ENCODE data around the gene BPIFB2.
A peak's percentile ranks its signal among the peaks of the same experiment; 100 is the strongest.
"Not testable (repeated sequence)": the region's sequence is repeated elsewhere in the genome, so short reads cannot be mapped to it uniquely, and the experiment has no call there.

Gene BPIFB2

GRCh38 chr20:32970973-32971300 is 36.6 kb upstream of the BPIFB2 start:
- no peak for DNase-seq

DNA sequence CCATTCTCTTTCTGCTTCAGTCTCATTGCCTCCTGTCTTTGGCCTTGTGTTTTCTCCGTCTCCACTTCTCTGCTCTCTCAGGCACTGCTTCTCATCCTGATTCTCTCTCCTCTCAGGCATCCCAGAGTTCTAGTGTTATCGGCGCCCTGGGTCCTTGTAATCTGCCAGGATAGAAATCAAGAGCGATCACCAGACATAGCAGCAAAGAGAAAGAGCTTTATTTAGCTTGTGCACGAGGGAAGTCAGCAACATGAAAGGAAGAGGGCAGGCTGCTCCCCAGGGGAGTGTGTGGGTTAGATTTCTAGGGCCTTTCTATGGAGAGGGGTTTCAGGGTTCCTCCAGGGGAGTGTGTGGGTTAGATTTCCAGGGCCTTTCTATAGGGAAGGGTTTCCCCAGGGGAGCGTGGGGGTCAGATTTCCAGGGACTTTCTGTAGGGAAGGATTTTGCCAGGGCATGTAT is 35.8 kb upstream of the BPIFB2 start:
- DNase-seq = peak; percentile 40

GRCh38 chr20:32972181-32973076 is 35.1 kb upstream of the BPIFB2 start:
- DNase-seq = peak; percentile 94

DNA sequence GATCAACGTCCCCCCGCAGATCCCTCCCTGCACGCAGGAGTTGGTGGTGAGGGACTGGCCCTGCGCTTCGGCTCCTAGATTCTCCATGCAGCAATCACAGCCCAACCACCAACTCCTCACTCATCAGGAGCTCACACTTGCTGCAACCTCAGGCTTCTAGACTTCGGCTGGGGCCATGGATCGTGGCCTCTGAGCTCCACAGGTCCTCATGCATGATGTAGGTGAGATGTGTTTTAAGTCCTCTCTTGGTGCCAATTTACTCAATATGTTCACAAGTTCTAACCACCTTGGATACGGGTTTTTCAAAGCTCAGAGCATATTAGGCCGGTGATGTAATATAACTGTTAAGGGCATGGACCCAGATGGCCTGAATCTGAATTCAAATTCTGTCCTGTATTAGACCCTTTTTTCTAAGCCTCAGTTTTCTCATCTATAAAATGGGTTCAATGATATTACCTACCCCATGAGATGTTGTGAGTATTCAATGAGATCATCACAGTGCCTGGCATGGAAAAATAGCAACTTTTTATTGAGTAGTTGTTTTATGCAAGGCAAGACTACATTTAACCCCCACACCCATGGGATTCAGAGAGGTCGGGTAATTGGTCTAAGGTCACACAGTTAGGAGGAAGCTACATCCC is 34.3 kb upstream of the BPIFB2 start:
- DNase-seq = no peak

GRCh38 chr20:32974204-32975064 is 33.1 kb upstream of the BPIFB2 start:
- not testable (repeated sequence) for DNase-seq

DNA sequence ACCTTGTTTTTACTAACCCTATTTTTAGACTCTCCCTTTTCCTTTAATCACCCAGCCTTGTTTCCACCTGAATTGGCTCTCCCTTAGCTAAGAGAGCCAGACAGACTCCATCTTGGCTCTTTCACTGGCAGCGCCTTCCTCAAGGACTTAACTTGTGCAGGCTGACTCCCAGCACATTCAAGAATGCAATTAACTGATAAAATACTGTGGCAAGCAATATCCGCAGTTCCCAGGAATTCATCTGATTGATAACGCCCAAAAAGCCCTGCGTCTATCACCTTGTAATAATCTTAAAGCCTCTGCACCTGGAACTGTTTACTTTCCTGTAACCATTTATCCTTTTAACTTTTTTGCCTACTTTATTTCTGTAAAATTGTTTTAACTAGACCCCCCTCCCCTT is 32.4 kb upstream of the BPIFB2 start:
- not testable (repeated sequence) for DNase-seq

DNA sequence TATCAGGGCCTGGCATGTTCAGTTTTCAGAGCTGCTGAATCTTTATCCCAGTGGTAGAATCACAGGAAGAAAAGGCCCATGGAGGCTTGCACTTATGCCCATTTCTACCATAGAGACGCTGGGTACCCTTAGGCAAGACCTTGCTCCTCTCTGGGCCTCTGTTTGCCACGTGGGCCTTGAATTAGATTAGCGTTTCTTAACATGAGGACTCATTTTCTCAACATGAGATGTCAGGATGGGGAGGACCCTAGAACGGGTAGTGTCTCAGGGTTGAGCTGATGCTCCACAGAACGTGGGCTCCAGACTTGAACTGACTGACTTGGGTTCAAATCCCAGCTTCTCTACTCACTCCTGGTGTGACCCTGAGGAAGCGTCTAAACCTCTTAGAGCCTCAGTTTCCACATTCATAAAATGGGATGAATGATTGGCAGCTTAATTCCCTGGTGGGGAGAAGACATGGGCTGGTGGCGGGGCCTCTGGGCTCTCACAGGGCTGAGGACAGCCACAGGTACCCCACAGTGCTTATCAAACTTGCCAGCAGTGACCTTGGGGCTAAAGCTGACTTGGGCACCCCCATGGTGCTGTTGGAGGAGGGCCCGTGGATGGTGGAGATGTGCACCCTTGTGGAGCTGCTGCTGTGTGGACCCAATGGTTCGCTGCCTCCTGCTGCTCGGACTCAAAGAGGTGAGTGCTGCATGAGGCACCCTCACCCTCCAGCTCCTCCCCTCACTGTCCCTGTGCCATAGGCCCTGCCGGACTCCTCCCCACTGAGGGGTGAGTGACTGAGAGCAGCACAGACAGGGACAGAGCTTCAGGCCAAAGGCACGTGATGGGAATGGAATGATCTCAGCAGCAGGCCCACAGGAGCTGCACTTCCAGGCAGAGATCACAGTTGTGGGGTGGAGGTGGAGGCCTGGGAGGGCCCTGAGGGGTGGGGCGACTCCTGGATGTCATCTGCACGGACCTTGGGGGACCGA is 31.5 kb upstream of the BPIFB2 start:
- DNase-seq = no peak

GRCh38 chr20:32976746-32977145 is 30.8 kb upstream of the BPIFB2 start:
- no peak for DNase-seq

- no peak for DNase-seq
Measured at GRCh38 chr20:32977281-32978008, 30.1 kb upstream of the BPIFB2 start.

DNA sequence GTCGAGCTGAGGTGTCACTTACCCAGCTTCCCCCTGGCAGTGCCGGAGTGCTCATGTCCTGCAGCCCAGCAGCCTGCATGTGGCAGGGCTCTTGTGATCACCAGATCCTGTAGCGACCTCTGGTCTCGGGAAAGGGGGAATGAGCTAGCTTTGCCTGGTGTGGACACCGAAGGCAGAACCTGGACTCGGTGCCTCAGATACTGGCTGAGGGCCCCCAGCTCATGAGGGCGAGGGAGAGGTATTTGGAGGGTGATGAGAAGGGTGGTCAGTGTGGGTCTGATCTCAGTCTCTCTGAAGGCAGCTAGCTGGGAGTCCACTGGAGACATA is 29.5 kb upstream of the BPIFB2 start:
- DNase-seq = no peak

- no peak for DNase-seq
Measured at GRCh38 chr20:32979201-32979998, 28.1 kb upstream of the BPIFB2 start.

DNA sequence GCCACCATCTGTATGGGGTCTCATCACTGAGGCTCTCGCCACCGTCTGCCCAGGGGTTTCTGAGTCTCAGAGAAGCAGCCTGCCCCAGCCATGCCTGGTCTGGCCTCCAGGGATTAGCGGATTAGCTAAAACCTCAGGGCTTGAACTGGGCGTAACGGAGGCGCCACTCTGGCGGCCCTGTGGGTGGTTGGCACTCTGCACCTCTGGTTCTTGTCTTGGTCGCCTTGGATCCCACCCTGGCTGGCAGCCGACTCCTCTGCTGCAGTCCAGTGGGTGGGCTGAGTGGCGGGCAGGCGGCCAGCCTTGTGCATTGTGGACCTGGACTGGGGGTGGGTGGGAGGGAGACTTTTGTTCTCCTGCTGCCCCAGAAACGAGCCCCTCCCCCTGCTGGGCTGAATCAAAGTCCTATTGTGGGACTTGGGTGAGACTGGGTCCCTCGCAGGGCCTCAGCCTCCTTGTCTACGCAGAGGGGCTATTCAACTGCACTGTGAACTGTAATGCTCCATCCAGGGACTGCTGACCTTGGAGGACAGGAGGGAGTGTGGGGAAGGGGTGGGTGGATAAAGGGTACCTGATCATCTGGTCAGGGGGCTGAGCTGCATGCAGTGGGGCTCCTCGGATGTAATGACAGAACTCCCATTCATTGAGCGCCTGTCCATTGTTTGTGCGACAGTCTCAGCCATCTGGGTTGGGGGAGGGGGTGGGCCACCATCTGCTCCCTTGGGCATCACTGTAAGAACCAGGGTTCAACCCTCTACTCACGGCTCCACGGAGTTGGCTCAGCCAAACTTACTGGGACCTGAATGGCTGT is 27.2 kb upstream of the BPIFB2 start:
- no peak for DNase-seq

- DNase-seq = no peak
Measured at GRCh38 chr20:32980990-32981389, 26.5 kb upstream of the BPIFB2 start.

GRCh38 chr20:32982617-32983458 is 24.7 kb upstream of the BPIFB2 start:
- no peak for DNase-seq

DNA sequence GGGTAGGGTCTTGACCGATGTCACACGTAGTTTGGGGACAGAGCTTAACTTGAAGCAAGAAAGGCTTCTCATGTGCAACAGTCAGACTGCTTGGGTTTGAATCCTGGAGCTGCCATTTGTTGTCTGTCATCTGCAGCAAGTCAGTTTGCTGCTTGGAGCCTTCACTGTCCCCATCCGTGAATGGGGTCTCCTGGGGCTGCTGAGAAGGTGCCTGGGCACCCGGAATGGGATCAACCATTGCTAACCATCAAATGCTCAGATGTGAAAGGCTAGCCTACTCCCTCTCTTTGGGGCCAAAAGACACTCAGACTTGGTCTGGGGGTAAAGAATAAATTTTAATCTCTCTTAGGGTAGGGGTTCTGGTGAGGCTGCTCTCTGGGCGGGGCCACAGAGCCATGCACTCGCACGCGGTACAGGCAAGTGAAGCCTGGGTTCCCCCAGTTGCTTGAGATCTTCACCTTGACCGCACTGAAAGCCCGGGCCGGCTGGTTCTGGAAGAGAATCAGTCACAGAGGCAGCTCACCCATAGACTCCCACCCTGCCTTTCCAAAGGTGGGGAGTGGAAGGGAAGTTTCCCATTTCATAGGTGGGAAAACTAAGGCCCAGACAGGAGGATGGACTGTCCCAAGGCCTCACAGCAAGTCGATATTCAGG is 23.9 kb upstream of the BPIFB2 start:
- DNase-seq = no peak

GRCh38 chr20:32984196-32984595 is 23.3 kb upstream of the BPIFB2 start:
- no peak for DNase-seq

DNA sequence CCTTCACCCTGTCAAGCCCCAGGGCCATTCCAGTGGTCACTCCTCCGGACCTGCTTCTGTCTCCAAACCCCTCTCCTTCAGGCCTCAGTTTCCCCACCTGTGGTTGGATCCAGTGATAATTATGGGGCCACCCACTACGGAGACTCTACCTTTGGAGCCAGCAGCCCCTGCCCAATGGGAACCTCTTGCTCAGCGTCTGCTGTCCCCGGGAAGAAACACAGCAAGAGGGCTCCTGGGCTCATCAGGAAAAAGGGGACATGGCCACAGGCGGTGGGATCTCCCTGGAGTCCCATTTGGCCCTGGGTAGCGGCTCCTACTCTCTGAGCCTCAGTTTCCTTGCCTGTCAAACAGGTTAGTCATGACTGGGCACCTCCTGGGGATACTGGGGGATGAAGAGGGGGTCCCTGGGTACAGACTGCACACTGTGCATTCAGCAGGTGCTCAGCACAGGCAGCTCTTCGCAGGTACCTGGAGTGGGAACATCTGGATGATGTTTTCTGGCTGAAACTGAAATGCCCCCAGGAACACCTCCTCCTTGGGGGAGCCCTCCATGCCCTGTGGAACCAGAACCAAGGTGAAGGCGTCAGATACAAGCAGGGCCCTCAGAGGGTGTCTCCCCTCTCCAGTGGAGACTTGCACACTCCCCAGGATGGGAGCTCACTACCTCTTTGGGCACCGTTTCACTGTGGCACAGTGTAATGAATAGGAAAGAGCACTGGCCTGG is 22.7 kb upstream of the BPIFB2 start:
- no peak for DNase-seq

- no peak for DNase-seq
Measured at GRCh38 chr20:32985596-32985995, 21.9 kb upstream of the BPIFB2 start.

Measured in CD4-positive, alpha-beta T cell treated with Interleukin-21 for 1 hour (primary cell).